Kidney (tissue), 14 donors: Measurements from ENCODE around the gene FFAR4. TPM values are rescaled to one million over a fixed set of nuclear protein-coding genes. Genes with fewer than 3 reads are reported as not detected.

Experiments
- DNase-seq, 5 donors: peaks; one replicate each; pipeline ENCODE4 v3.0.0-alpha.2; 2013 to 2020
- FAIRE-seq: peaks from 2 replicates; lab custom pipeline; 2012; peaks lifted over from hg19 to GRCh38; lab: Jason Lieb, UNC
- H3K27ac ChIP-seq, 2 donors: one replicate each; pipeline ENCODE4 v1.7.0; 2013; ENCODE audit warnings: low read depth in 2 of 2, low read length in 2 of 2, inconsistent platforms in 1 of 2
- H3K27me3 ChIP-seq: one replicate; pipeline ENCODE4 v1.7.1; 2013; ENCODE audit warnings: low read length, inconsistent platforms; ENCODE audit not compliant: control insufficient read depth, insufficient read depth
- H3K36me3 ChIP-seq, 3 donors: one replicate each; pipeline versions ENCODE4 v1.7.0 to v1.7.1; 2013; ENCODE audit warnings: low read length in 3 of 3, control low read depth in 1 of 3, inconsistent platforms in 1 of 3; ENCODE audit not compliant: insufficient read depth in 3 of 3, control insufficient read depth in 2 of 3
- H3K4me1 ChIP-seq, 3 donors: one replicate each; pipeline versions ENCODE4 v1.7.0 to v1.7.1; 2013; ENCODE audit warnings: low read length in 3 of 3, inconsistent platforms in 1 of 3, low read depth in 1 of 3; ENCODE audit not compliant: control insufficient read depth in 2 of 3, insufficient read depth in 2 of 3
- H3K4me3 ChIP-seq, 3 donors: one replicate each; pipeline versions ENCODE4 v1.7.0 to v1.8.1; 2013; ENCODE audit warnings: low read length in 3 of 3, control low read depth in 1 of 3, inconsistent platforms in 1 of 3
- H3K9ac ChIP-seq, 3 donors: one replicate each; pipeline versions ENCODE4 v1.7.0 to v1.7.1; 2013; ENCODE audit warnings: low read length in 3 of 3, control low read depth in 1 of 3, inconsistent platforms in 1 of 3
- H3K9me3 ChIP-seq, 3 donors: one replicate each; pipeline versions ENCODE4 v1.7.0 to v1.7.1; 2013; ENCODE audit warnings: low read length in 3 of 3, control low read depth in 1 of 3, inconsistent platforms in 1 of 3; ENCODE audit not compliant: control insufficient read depth in 2 of 3, insufficient read depth in 1 of 3
- intact Hi-C: fragments of 100-400 bp; cut with DNase I; formaldehyde crosslinking; loops from one replicate; pipeline ENCODE4 v1.11.1; 2022
- polyA plus RNA-seq: library from polyadenylated mRNA; stranded (reverse); fragments of 350-450 nt; fragmentation: Illumina TruSeq; extraction: RNeasy Lipid Tissue Mini Kit (QIAGEN cat#74804); gene quantifications from one replicate; pipeline ENCODE4 v1.2.3, GENCODE V29; 2014; ENCODE audit warnings: low read depth, low replicate concordance; ENCODE audit not compliant: insufficient read depth
- total RNA-seq: library from RNA; stranded (reverse); fragmentation: NEBNext Ultra II Directional; extraction: Animal tissue kit (Norgen Biotek cat#: 25700); gene quantifications from one replicate; pipeline ENCODE4 v1.2.1, GENCODE V29; 2021
- TF ChIP-seq, protein P1 (sequence below): IDR thresholded peaks from 3 replicates; pipeline ENCODE4 v1.5.1; 2012; ENCODE audit warnings: mild to moderate bottlenecking, moderate library complexity, borderline replicate concordance; ENCODE audit not compliant: insufficient read depth; ENCODE audit errors: extremely low read depth
- donor health status: control.
- donor health status: control.
- donor health status: control.
- donor health status: control.
- donor health status: control.
- donor health status: DM: yes; HTN: yes; CAD: no.
- donor health status: Normal renal cell carcinoma (clear cell type).

The FFAR4 gene
- total and polyA plus RNA-seq, 2 donors from 2014 or later = 0.11 to 1.0 TPM

- no peak overlapping the region for H3K9ac ChIP-seq
- FAIRE-seq (no peak), DNase-seq (no peak)
- H3K27ac ChIP-seq = no peak overlapping the region
- no peaks in the 10 kb centered on the region for H3K4me1 ChIP-seq
- H3K36me3 ChIP-seq = no peaks in the 10 kb centered on the region
- intact Hi-C loops = no loop called here
- no peak overlapping the region for H3K4me3 ChIP-seq
- H3K9me3 ChIP-seq = no peaks in the 10 kb centered on the region
- TF ChIP-seq, protein P1, sequence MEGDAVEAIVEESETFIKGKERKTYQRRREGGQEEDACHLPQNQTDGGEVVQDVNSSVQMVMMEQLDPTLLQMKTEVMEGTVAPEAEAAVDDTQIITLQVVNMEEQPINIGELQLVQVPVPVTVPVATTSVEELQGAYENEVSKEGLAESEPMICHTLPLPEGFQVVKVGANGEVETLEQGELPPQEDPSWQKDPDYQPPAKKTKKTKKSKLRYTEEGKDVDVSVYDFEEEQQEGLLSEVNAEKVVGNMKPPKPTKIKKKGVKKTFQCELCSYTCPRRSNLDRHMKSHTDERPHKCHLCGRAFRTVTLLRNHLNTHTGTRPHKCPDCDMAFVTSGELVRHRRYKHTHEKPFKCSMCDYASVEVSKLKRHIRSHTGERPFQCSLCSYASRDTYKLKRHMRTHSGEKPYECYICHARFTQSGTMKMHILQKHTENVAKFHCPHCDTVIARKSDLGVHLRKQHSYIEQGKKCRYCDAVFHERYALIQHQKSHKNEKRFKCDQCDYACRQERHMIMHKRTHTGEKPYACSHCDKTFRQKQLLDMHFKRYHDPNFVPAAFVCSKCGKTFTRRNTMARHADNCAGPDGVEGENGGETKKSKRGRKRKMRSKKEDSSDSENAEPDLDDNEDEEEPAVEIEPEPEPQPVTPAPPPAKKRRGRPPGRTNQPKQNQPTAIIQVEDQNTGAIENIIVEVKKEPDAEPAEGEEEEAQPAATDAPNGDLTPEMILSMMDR = no peak
- peaks cover 3% of the 10 kb centered on the region for H3K27me3 ChIP-seq
These were observed 30.1 kb downstream of the FFAR4 start for GRCh38 chr10:93596539-93596938.

DNA sequence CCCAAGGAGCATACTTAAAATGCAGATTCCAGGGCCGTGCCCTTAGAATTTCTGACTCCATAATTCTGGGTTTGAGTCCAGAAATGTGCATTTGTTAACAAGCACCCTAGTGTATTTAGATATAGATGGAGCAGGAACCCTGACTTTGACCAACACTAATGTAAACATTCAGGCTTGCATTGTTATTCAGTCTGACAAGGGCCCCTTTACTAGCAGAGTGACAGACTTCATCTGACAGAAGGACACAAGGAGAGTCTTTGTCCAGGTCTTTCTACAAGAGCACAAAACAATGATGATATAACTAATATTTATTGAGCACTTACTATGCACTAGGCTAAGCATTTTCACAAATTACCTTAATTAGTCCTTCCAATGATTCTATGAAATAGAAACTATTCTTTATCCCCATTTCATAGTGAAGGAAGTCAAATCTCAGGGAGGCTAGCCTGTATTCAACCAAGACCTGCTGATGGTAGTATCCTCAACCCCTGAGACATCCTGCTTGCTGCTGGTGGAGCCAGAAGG is 30.7 kb downstream of the FFAR4 start:
- no peak for DNase-seq
- FAIRE-seq = no peak
- Histone ChIP-seq H3K27ac (no peak overlapping the region), H3K4me1 (no peaks in the 10 kb centered on the region), H3K9ac (no peak overlapping the region), H3K27me3 (peaks cover 9% of the 10 kb centered on the region), H3K9me3 (no peaks in the 10 kb centered on the region), H3K36me3 (no peaks in the 10 kb centered on the region), H3K4me3 (no peak overlapping the region)
- intact Hi-C loops = no loop called here
- TF ChIP-seq, protein P1 = no peak

GRCh38 chr10:93598157-93598556 is 31.7 kb downstream of the FFAR4 start:
- intact Hi-C loops = no loop called here
- DNase-seq (no peak), FAIRE-seq (no peak)
- H3K9me3 ChIP-seq = no peaks in the 10 kb centered on the region
- H3K36me3 ChIP-seq = no peaks in the 10 kb centered on the region
- no peak overlapping the region for H3K27ac ChIP-seq
- H3K27me3 ChIP-seq = peaks cover 19% of the 10 kb centered on the region
- TF ChIP-seq, protein P1 = no peak
- H3K9ac ChIP-seq = no peak overlapping the region
- H3K4me3 ChIP-seq = no peak overlapping the region
- H3K4me1 ChIP-seq = no peaks in the 10 kb centered on the region

DNA sequence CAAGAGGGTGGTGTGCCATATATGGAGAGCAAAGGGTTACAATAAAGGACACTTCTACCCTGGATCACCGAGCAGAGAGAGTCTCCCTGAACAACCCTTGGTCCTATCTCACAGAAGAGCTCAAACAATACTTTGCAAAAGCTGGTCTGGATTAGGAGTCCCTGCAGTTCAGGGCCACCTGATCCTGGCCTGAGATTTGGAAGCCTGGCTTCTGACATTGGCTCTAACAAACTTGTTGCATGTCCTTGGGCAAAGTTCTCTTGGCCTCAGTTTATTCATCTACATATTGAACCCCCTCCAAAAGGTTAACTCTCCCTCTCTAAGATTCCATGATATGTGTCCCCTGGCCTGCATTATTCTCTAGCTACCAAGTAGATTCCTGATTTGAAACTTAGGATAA is 32.9 kb downstream of the FFAR4 start:
- no peaks in the 10 kb centered on the region for H3K36me3 ChIP-seq
- no peaks in the 10 kb centered on the region for H3K9me3 ChIP-seq
- no peak overlapping the region for H3K9ac ChIP-seq
- peaks cover 27% of the 10 kb centered on the region for H3K27me3 ChIP-seq
- DNase-seq (no peak), FAIRE-seq (no peak)
- no peak overlapping the region for H3K27ac ChIP-seq
- H3K4me3 ChIP-seq = peak overlapping the region in 1 of 3 donors; percentile 29
- H3K4me1 ChIP-seq = no peaks in the 10 kb centered on the region
- TF ChIP-seq, protein P1 = no peak
- intact Hi-C loops = no loop called here
